NCI-H128 (cell line): ENCODE measurements around the gene ADAM22.

ENCODE experiments used
- DNase-seq: peaks from one replicate; lab custom pipeline; 2025; ENCODE audit not compliant: unreplicated experiment; lab: John Stamatoyannopoulos, UW

The ADAM22 gene

DNA sequence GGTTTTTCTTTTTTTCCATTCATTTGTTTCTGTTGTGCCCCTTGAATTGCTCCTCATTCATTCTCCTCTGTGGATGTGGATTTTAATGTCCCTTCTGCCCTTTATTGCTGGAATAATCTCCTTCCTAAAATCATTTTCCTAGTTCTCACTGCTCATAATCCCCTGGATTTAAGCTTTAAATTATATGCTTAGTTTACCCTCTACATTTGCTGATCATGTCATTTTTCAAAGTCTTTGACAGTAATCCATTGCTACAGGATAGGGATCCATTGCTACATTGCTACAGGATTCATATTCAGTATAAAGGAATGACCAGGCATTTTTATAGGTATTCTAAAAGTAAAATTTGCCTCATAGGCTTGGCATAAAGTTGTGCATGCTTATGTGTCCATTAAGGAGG, 14.3 kb downstream of the ADAM22 start:
- DNase-seq = no peak

DNA sequence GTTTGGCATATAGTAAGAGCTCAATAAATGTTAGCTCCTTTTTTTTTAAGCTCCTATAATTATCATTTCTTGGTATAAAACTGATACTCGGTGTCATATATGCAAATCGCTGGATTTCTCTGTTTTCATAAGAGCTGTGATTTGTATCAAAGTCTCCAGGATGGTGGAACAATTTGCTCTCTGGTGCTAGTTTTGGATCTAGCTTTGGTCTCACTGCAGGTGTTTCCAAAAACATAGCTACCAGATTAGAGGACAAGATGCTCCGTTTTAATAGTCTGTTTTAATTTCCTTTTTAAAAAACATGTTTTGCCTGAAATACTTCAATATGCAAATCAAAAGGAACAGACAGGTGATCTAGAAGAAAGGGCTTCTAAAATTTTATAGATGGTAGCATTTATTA, 25.3 kb downstream of the ADAM22 start:
- no peak for DNase-seq

DNA sequence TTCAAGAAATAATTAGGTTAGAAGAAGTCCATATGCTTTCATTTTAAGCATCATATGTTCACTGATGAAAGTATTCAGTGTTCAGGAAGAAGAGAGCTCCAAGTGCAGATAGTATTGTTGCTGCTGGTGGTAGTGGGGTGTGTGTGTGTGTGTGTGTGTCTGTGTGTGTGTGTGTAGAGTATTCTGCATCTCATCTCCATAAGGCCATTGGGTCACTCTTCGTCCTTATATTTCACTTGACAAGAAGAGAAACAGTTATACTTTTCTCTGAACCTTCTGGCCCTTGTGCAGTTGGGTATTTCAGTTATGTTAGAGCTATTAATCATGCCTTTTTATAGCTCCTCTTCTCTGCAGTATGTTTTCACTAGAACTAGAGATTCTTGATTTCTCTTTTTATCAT, 26.2 kb downstream of the ADAM22 start:
- DNase-seq = no peak

DNA sequence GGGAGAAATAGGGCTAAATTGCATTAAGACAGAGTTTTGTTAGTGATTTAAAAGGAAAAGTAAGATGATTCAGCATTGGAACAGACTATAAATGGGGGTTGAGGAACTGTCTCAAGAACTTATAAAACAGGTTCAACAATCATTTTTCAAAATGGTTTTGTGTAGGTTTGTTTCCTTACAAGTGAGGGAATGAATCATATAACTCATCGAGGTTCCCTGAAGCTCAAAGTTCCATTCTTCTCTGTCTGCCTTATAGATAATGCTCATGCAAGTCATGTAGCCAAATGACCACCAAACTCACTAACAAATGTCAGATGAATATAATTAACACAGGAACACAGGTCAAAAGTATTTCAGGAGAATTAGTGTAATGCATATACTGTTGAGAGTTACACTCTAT, 27.7 kb downstream of the ADAM22 start:
- no peak for DNase-seq

DNA sequence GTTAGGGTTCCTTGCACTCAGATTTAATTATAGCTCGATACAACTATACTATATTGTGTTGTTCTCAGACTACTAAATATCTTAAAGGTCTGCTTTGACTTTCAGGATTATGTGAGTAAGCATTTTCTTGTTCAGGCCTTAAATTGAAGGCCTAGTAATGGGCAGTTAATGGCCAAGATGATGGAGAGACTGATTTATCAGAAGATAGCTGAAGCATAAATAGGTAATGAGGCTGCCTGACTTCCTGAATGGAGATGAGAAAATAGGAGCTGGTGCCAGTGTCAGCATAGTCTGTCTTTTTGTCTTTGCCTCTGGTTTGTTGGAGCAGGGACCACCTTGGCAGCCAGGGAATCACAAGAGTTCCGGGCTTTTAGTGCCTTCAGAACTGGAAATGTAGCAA, 32.2 kb downstream of the ADAM22 start:
- no peak for DNase-seq

GRCh38 chr7:87968021-87968420, 34.0 kb downstream of the ADAM22 start:
- DNase-seq = no peak

- DNase-seq = no peak
Observed at GRCh38 chr7:87982116-87982515, 48.1 kb downstream of the ADAM22 start.

- DNase-seq = no peak
Observed at GRCh38 chr7:87984088-87984487, 50.0 kb downstream of the ADAM22 start.

GRCh38 chr7:87993269-87993668, 59.2 kb downstream of the ADAM22 start:
- DNase-seq = no peak

DNA sequence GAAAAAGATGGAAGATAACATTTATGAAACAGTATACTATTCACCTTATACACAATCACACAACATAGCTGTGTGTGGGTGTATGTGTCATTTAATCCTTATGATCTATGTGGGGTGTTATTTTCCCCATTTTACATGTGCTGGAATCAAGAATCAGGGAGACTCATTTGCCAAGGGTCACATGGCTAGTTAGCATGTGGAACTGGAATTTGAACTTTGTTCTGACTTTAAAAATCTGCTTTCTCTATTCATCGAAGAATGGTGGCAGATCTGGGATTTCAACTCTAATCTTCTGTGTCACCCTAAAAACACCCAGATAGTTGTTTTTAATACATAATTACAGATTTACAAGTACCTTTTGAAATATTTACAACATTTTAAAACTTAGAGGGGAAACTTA, 65.2 kb downstream of the ADAM22 start:
- DNase-seq = no peak

DNA sequence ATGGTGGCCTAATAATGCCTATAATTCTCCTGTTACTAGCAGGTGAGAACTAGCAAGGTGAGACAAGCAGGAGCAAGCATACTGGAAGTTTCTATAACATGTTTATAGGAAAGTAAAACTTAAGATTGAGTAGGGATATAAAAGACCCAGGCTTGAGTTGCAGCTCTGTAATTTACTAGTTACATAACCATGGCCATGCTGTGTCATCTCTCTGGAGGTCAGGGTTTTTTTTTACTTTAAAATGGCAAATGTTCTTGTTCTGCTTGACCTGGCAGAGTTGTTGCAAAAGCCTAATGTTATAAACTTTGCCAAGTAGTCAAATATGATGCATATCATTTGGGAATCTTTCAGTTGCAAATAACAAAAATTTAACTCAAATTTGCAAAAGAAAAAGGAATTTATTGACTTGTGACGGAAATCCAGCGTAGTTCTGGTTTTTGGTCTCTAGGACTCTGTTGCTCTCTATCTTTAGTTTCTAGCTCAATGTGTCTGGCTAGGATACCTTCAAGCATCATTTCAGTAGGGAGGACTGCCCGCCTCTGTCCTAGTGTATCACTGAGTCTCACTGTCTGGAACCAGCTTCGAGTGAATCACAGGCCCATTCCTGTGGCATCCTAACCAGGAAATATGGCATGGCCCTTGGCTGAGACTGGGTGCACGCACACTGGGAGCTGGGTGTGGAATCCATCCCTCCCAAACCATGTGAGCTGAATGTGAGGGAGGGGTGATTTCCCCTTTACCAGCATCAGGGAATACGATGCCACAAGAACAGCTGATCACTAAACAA, 67.9 kb downstream of the ADAM22 start:
- no peak for DNase-seq

- DNase-seq = no peak
Observed at GRCh38 chr7:88002617-88003016, 68.6 kb downstream of the ADAM22 start.

DNA sequence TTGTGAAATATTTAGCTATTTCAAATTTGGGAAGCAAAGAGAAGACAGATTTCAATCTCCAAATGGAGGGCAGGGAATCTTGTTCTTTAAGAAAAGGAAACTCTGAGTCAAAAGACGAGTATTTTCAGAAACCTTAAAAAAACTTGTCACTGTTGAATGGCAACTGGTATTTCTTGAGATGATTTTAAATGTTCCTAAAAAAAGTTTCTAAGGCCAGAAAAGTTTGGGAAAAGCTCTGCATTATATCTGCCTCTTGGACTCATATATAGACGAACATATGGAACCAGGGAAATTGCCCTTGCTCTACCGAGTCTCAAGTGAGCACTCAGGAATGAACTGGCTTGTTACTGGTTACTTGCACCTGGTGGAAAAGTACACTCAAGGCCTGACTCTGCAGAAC, 69.5 kb downstream of the ADAM22 start:
- no peak for DNase-seq

DNA sequence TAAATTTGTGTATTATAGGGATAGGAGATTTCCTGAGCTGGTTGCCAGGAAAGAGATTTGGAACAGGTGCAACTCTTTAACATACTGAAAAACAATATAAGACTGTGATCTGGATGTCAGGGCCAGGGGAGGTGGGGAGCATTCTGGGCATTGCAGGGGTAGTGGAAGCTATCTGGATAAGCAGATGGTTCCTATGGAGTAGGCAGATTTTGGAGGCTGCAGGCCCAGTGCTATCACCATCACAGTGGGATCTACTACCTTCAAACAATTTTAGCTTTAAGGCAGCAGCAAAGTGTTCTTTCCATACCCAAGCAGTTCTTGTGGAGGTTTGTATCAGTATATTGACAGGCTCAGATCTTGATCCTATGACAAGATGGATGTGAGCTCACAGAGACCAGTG, 71.1 kb downstream of the ADAM22 start:
- DNase-seq = no peak

GRCh38 chr7:88009651-88010050, 75.6 kb downstream of the ADAM22 start:
- no peak for DNase-seq

DNA sequence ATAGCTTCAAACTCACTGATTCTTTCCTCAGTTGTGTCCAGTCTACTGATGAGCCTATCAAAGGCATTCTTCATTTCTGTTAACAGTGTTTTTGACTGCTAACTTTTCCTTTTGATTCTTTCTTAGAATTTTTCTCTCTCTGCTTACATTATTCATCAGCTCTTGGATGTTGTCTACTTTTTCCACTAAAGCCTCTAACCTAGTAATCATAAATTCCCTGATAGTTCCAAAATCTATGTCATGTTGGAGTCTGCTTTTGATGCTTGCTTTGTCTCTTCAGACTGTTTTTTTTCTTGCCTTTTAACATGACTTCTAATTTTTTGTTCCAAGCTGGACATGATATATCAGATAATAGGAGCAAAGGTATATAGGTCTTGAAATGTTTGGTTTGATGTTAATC, 78.0 kb downstream of the ADAM22 start:
- DNase-seq = no peak

GRCh38 chr7:88013981-88014380, 79.9 kb downstream of the ADAM22 start:
- DNase-seq = no peak

- DNase-seq = no peak
Observed at GRCh38 chr7:88014581-88014980, 80.5 kb downstream of the ADAM22 start.

GRCh38 chr7:88015309-88015708, 81.3 kb downstream of the ADAM22 start:
- DNase-seq = no peak

DNA sequence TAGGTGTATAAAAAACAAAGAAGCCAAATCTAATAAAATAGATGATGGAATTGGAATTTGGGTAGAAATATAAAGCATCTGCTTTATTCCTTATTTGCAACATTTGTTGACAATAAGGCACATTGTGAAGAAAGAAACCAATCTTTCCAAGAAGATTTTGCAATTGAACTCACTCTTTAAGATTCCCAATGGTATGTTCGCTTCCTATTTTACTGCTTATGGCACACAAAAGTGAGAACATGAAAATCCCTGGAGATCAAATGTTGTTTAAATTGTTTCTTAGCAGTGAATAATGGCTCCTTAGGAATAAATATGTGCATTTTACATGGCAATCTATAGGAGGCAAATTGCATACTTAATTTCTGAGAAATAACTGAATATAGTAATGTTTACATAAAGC, 84.5 kb downstream of the ADAM22 start:
- no peak for DNase-seq

DNA sequence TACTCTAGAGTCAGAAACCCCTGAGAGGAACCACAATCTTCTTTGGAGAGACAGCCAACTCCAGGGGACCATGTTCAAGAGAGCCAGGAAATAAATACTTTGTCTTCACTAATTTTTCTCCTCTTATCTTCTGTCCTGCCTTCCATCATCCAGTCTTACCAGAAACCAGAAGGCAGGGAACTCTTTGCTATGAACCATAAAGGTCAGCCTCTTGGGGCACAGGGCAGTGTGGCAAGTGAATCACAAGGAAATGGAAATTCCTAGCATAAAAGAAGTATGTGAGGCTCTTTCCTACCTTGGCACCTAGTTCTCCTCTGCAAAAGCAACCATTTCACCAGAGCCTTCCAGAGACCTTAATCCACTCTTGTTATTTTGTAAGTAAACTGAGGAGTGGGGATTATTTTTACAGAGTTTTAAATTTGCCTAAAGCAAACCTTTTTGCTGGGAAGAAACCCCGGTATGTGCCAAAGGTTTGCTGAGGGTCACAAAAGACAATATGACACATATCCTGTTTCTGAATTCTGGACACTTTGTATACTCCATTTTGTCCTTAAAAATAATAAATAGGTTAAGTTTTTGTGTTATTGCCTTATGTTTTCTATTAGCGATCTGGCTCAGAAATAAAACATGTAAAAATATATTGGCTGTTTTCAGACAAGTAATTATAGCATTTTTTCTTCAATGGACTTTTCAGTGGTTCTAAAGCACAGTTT, 87.1 kb downstream of the ADAM22 start:
- no peak for DNase-seq

GRCh38 chr7:88027724-88028123, 93.7 kb downstream of the ADAM22 start:
- DNase-seq = no peak
